ENCODE measurements around the gene CSNK1A1.

CSNK1A1 gene

DNA sequence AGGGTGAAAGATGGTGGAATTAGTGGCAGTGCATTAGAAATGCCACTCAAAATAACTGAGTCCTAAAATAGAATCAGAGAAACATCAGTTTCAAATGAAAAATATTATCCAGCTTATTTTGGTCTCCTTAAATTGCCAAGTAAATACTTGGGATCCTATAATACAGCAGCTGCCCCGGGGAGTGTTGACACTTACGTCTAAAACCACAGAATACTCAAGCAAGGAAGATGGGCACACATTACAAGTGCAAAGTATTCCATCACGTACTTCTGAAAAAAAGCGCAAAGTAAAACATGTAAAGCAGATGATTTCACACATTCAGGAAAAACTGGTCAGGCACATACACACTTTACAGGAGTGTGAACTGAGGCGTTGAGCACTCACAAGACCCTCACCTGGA is 27.7 kb upstream of the CSNK1A1 start:
- DNase-seq = no peak
- intact Hi-C loops (cut with DNase I) = loop anchor here (10.0 kb wide), 1 partner anchor 214 kb away; no protein-coding TSS in a partner anchor

DNA sequence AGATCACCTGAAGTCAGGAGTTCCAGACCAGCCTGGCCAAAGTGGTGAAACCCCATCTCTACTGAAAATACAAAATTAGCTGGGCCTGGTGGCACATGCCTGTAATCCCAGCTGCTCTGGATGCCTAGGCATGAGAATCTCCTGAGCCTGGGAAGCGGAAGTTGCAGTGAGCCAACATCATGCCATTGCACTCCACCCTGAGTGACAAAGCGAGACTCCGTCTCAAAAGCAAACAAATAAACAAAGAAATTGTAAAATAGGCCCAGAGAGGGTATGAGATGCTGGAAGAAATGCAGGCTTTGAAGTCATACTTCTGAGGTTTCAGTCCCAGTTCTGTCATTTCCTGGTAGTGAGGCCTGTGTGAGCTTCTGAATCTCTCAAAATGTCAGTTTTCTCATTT is 24.8 kb upstream of the CSNK1A1 start:
- intact Hi-C loops (cut with DNase I) = loop anchor here (10.0 kb wide), 1 partner anchor 211 kb away; no protein-coding TSS in a partner anchor
- no peak for DNase-seq

DNA sequence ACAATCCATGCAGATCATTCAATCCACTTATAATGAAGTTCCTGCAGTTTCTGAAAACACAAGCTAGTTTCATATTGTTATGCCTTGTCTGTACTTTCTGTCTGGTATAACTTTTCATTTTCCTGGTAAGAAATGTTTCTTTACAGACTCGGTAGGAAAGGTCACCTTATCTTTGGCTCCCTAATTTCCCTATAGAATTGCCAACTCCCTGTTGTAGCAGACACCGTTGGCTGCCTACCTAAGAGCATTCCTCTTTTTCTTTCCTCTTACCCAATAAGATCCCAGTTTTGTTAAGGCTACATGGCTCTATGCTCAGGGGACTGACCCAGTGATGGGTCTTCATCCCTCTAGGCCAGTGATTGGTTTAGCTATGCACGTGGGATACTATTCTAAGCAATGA is 23.9 kb upstream of the CSNK1A1 start:
- intact Hi-C loops (cut with DNase I) = loop anchor here (10.0 kb wide), 1 partner anchor 210 kb away; no protein-coding TSS in a partner anchor
- no peak for DNase-seq

DNA sequence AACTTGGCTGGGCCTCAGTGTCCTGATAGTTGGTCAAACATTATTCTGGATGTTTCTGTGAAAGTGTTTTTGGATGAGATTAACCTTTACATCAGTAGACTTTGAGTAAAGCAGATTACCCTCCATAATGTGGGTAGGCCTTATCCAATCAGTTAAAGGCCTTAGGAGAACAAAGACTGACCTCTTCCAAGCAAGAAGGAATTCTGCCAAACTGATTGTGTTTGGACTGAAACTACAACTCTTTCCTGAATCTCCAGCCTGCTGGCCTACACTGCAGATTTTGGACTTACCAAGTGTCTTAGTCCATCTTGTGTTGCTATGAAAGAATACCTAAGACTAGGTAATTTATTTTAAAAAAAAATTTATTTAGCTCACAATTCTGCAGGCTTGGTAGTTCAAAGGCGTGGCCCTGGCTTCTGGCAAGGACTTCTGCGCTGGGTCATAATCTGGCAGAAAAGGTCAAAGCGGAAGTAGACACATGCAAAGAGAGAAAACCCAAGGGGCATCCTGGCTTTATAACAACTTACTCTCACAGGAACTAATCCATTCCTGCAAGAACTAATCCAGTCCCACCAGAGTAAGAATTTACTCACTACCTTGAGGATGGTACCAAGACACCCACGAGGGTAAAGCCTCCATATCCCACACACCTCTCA is 21.5 kb upstream of the CSNK1A1 start:
- DNase-seq = no peak
- intact Hi-C loops (cut with DNase I) = loop anchor here (10.0 kb wide), 1 partner anchor 208 kb away; no protein-coding TSS in a partner anchor

DNA sequence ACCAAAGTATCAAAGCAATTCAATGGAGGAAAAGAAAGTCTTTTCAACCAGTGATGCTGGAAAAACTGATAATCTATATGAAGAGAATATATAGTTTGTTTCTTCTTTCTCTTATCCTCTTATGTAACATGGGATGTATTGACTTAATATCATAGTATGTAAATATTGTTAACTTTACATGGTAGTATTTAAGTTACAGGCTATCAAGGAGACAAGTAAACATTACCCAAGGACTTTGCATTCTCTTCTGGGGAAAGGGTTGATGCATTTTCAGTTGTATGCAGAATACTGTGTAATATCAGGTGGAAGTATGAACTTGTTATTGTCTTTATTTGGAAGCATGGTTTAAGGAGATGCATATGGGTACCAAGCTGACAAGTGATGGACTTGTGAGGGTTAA is 20.9 kb upstream of the CSNK1A1 start:
- intact Hi-C loops (cut with DNase I) = loop anchor here (10.0 kb wide), 1 partner anchor 207 kb away; no protein-coding TSS in a partner anchor
- no peak for DNase-seq

DNA sequence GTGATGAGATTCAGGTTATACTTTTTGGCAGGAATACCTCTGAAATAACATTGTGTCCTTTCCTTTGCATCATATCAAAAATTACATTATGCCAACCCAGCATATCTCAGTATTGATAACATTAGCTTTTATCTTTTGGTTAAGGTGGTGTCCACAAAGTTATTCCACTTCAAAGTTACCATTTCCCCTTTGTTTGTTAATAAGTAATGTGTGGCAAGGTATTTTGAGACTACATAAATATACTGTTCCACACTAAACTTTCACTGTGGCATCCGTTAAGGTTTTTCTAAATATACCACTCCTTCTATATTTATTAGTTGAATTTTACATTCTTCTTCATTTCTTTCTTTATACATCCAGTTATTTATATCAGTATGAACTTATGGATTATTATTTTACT is 16.0 kb upstream of the CSNK1A1 start:
- no peak for DNase-seq
- intact Hi-C loops (cut with DNase I) = no loop called here

DNA sequence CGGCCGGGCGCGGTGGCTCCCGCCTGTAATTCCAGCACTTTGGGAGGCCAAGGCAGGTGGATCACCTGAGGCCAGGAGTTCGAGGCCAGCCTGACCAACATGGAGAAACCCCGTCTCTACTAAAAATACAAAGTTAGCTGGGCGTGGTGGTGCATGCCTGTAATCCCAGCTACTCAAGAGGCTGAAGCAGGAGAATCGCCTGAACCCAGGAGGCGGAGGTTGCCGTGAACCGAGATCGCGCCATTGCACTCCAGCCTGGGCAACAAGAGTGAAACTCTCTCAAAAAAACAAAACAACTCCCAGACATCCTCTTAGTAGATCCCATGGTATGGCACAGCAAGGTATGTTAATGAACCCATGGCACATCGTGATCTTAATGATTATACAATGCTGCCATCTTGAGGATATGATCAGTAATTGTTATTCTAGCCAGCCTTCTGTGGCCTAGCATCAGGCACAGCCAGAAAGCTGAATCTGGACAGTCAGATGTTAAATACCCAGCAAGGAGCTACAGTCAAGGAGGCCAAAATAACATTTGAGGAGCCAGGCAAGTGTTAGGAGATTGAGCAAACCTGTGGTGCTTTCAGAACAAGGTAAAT is 13.4 kb upstream of the CSNK1A1 start:
- peak in 11 of 42 donors; percentile 24 to 68 (median 36) for DNase-seq
- intact Hi-C loops (cut with DNase I) = loop anchor here (5.0 kb wide), 1 partner anchor 122 kb away; no protein-coding TSS in a partner anchor

DNA sequence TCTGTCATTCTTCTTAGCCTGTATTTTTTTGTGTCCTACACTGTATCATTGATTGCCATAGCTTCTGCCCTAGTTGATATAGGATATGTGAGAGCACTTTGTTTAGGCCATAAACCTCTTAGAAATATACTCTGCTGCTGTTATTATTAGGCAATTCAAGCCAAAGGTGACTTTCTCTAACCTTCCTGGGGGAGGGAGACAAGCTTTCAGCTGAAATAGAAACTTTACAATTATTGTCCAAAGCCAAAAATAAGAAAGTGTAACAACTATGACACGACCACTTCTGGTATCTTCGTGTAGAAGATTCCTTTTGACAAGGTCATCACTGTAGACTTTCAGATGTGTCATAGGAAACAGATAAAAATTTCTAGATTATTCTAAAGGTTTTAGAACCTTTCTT is 12.2 kb upstream of the CSNK1A1 start:
- intact Hi-C loops (cut with DNase I) = loop anchor here (5.0 kb wide), 1 partner anchor 121 kb away; no protein-coding TSS in a partner anchor

DNA sequence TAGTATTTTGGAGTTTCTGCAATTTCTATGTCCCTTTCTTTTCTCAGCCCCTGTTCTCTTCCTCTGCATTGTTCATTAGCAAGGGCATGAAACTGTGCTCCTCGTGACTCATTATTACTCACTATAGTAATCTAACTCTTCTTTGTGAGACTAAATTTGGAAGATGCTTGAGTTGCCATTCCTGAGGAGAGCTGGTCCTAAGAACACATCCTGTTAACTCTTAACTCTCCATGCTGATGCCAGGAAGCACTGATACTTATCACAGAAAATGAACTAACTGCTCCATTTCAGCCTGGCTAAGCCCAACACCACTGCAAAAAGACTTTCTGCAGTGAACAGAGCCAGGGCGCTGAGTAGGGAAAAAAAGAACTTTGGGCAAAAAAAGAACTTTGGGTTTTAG is 10.6 kb upstream of the CSNK1A1 start:
- DNase-seq = peak in 3 of 42 donors; percentile 32 to 54 (median 45)
- intact Hi-C loops (cut with DNase I) = loop anchor here (5.0 kb wide), 1 partner anchor 120 kb away; no protein-coding TSS in a partner anchor

More for the DNA sequence above, 12.2 kb upstream of the CSNK1A1 start:
- DNase-seq = no peak

DNA sequence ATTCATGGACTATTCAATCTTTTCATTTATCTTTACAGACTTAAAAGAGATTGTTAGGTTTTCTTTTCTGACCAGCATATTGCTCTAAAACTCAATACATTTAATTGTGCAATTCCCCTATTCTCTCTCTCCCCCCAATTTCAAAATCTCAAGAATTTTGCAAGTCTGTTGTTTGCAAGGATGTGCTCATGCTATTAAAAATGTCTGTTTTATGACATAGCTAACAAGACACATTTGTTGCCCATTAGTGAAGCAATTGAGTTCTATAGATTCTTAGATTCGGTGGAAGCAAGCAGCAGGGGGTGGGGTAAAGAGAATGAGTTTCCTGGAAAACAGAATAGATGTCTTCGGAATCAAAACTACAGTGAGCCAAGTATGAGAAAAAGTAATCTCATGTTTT is 8.5 kb upstream of the CSNK1A1 start:
- intact Hi-C loops (cut with DNase I) = loop anchor here (5.0 kb wide), 1 partner anchor 117 kb away; no protein-coding TSS in a partner anchor
- DNase-seq = no peak

DNA sequence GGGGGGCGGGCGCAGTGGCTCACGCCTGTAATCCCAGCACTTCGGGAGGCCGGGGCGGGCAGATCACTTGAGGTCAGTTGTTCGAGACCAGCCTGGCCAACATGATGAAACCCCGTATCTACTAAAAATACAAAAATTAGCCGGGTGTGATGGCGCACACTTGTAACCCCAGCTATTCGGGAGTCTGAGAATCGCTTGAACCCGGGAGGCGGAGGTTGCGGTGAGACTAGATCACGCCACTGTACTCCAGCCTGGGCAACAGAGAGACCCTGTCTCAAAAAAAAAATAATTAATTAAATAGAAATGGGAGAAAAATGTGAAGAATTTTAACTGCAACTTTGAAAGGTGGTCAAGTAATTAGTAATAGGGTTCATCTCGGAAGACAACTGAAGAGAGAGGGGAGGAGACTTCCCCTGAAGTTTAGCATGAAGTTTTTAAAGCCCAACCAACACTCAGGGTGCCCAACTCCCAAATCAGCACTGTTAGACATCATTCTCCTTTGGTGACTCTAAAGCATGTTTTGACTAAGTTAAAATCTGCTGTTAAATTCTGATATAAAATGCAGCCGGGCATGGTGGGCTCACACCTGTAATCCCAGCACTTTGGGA is 1.4 kb upstream of the CSNK1A1 start:
- peak in 1 of 42 donors; percentile 32 for DNase-seq
- intact Hi-C loops (cut with DNase I) = no loop called here

DNA sequence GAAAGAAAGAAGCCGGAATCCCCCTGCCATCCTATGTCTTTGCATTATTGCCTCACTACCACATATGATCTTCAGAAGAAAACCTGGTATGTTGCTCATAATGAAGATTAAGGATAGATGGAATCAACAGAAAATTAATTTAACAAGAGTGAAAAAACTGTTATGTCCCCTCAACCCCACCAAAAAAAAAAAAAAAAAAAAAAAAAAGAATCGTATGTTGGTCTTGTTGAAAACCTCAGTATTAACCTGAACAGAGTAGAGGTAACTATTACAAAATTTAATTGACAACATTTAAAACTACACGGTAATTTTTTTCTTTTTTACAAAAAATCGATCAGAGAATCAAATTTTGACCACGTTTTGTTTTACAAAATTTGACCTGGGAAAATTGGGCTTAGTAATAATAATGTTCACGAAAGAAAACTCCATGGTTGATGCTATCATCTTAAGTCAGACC is 827 bp upstream of the CSNK1A1 start:
- no peak for DNase-seq
- intact Hi-C loops (cut with DNase I) = no loop called here

DNA sequence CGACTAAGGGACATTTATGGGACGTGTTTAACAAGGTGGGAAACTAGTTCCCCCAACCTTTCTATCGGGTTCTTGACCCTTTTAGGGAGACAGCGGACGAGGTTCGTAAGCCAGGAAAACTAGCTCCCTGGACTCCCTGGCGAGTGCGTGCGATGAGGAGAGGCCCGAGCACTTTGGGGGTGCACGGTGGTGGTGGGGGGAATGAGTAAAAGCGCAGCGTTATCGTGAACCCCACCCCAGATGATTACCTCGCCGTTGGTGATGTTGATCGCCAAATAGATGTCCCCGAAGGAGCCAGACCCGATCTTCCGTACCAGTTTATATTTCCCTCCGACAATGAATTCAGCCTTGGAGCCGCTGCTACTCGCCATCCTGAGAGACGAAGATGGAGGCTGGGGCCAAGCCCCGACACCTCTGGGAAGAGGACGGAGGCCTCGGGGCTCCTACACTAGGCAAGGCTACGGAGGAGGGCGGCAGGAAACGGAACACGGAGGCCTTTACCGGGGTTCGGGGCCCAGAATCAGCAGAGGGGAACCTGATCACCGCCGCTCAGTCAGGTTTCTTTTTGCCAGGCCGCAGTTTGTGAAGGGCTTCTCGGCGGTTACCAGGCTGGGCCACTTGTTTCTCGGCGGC is 529 bp downstream of the CSNK1A1 start:
- DNase-seq = peak in 26 of 42 donors; percentile 14 to 58 (median 22)
- intact Hi-C loops (cut with DNase I) = no loop called here

DNA sequence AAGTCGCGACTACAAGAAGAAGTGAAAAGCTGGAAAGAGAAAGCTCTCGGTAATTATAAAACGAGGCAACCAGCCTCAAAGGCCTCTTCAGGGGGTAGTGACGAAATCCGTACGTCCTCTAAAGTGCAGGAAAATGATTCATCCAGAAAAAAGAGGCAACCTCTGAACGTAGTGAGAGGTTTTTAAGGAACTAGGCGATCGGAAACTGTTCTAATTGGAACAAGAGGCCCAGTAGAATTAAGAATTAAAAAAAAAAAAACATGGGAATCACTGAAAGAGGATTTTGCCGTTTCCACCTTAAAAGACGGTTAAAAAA is 1.0 kb downstream of the CSNK1A1 start:
- peak in 1 of 42 donors; percentile 9 for DNase-seq
- intact Hi-C loops (cut with DNase I) = no loop called here

DNA sequence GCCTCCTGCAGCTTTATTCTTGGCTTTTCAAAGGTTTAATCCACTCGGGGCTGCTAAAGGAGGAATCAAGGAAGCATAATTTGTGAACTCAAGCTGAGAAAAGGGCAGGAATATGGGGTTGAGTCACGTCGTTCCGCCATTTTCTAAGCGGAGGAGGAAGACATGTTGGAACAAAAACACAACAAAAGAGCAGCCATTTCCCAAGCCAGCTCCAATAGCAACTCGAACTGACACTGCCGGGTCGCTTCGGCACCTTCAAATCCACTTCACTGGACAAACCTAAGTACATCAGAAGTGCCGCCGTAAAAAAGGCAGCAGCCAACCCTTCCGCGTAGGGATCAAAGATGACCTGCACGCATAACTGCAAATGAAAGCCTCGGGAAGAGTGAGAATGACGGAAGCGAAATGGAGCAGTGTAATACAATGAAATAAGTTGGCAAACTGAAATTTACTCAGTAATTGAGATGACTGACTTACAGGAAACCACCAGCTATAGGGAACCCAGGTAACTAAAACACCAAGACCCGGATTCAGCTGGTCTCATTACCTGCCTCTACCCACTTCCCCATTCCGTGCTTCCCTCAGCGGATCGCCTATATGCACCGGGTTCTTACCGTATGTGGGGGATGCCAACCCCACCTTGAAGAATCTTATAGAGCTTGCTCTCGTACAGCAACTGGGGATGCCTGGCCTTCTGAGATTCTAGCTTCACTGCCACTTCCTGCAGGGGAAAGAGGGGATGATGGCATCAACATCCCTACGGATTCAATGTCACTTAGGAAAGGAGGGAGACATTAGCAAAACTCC is 1.6 kb downstream of the CSNK1A1 start:
- intact Hi-C loops (cut with DNase I) = no loop called here
- peak in 40 of 42 donors; percentile 13 to 78 (median 49) for DNase-seq

DNA sequence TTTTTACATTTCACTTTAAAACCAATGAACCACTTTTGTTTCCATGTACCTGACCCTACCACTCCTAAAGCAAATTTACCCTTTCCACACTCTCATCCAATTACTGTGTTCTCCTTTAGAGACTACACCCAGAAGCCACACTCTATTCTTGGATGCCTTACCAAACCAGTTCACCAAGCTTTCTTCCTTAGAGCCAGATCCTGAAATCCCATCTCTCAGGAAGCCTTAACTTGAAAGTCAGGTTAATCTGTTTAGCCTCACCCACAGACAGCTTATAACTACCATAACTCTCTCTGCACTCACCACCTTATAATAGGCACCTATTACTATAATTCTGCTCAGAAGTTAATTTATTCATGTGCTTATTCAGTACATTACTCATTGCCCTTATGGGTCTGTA is 4.3 kb downstream of the CSNK1A1 start:
- peak in 1 of 42 donors; percentile 28 for DNase-seq
- intact Hi-C loops (cut with DNase I) = no loop called here

DNA sequence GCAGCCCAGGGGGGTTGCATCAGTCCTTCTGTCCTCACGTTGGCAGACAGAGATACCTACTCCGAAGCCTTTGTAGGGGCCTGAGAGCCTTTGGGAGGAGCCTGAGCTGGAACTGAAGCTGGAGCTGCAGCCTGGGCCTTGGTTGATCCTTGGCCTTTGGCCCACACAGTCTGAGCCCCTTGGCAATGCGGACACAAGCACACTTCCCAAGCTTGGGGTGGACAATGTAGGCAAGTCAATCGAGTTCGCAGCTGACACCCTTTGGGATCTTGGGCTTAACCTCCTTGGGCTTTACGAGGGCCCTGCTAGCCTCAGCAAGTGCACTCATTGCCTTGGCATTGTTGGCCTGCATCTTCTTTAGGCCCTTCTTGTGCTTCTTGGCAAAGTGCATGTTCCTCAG is 5.9 kb downstream of the CSNK1A1 start:
- intact Hi-C loops (cut with DNase I) = no loop called here
- peak in 1 of 42 donors; percentile 20 for DNase-seq

DNA sequence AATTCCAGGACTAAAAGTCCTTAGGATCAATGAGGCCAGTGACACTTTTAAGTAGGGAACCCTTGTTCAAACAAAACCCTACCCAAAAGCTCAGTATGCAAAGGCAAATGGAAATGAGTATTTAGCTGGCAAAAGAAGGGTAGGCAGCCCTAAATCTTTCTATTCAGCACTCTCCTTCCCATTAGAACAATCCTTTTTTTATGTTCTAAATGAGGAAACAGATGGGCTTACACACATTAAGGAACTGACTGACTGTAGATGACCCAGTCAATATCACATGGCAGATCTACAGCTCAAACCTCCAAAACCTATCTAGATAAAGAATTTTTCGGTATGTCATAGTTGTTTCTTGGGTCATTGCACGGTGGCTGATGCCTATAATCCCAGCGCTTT is 7.2 kb downstream of the CSNK1A1 start:
- intact Hi-C loops (cut with DNase I) = no loop called here
- no peak for DNase-seq
